GM19395 (cell line): ENCODE measurements around the gene TMEM239.
"Not testable (repeated sequence)": the region's sequence is repeated elsewhere in the genome, so short reads cannot be mapped to it uniquely, and the experiment has no call there.

Experiments
- ATAC-seq: cut with Tn5 transposase; IDR thresholded peaks from one replicate; pipeline ENCODE4 v1.9.1; 2021; ENCODE audit warnings: mild to moderate bottlenecking, moderate library complexity; ENCODE audit not compliant: unreplicated experiment

The TMEM239 gene

DNA sequence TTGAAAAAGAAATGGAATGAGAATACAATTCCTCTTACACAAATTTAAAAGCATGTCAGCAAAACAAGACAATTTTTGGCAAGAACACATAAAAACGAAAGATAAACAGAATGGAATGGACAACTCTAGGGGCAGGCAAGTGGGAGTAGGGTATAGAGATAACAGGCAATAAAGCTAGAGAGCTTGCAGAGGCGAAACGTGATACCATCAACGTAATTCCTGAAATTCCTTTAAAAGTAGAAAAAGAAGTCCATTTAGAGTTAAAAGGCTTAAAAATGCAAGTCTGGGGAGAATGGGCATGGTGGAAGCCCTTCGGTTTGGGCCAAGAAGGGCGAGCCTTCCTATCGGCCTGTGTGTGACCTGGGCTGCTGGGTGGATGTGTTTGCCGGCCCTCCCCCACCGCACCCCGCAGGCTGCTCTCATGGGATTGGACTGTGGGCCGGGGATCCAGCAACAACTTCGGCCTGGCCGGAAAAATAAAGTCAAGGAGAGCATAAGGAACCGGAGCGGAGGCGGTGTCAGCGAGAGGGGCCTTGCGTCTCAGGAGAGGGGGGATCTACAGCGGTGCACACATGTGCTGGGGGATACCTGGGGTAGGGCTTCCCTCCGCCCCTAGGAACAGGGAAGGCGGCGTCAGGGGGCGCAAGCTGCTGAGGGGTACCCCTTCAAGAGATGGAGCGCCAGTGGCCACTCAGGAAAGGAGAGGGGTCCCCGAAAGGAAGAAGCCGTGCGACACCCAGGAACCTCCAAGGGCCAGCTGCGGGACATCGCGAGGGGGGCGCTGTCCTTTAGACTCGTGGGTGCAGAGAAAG lies 4.1 kb downstream of the TMEM239 start:
- no peak for ATAC-seq

DNA sequence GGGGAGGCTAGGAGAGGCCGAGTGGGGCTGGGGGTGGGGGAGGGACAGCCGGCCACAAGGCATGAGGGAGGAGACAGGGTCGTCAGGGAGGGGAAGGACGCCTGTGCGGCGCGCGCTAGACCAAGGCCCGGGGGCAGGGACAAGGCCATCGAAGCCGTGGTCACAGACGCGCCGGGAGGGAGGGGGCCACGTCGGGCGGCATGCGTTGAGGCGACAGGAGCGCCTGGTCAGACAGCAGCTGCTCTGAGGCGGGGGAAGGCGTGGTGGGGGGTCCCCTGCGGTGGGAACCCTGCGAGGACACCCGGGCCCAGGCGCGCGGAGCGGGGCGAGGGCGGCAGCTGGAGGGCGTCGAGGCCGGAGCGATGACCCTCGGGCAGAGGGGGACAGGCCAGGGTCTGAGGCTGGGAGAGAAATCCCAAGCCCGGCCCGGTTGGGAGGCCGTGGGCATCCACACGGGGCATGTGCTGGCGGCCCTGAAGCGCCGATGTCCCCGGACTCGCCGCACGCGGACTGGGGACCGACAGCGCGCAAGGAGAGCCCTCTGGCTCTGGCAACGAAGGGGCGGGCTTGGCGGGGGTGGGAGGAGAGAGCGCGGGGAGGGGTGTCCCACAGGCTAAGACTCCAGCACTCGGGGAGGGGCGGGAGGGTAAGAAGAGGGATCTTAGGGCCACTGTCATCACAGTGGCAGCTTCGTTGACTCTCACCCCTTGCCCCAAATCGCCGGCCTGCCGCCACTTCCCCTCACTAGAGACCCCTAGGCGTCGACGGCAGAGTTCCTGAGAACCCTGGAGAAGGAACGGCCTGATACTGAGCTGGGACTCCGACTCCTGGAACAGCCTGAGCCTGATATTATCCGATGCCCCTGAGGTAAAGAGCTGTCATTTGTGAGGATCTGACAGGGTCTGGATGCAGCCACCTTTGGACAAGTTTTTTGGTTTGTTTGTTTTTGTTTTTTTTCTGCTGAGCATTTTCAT lies 5.0 kb downstream of the TMEM239 start:
- no peak for ATAC-seq

GRCh38 chr20:2822073-2822472 lies 5.9 kb downstream of the TMEM239 start:
- no peak for ATAC-seq

GRCh38 chr20:2825761-2826160 lies 9.6 kb downstream of the TMEM239 start:
- ATAC-seq, result no peak

GRCh38 chr20:2826655-2827054 lies 10.5 kb downstream of the TMEM239 start:
- ATAC-seq, result no peak

- ATAC-seq, result no peak
Measured at GRCh38 chr20:2829376-2829775, 13.2 kb downstream of the TMEM239 start.

GRCh38 chr20:2831206-2831605 lies 15.0 kb downstream of the TMEM239 start:
- not testable (repeated sequence) for ATAC-seq

- ATAC-seq, result no peak
Measured at GRCh38 chr20:2833761-2834160, 17.6 kb downstream of the TMEM239 start.

- no peak for ATAC-seq
Measured at GRCh38 chr20:2834401-2835110, 18.4 kb downstream of the TMEM239 start.

DNA sequence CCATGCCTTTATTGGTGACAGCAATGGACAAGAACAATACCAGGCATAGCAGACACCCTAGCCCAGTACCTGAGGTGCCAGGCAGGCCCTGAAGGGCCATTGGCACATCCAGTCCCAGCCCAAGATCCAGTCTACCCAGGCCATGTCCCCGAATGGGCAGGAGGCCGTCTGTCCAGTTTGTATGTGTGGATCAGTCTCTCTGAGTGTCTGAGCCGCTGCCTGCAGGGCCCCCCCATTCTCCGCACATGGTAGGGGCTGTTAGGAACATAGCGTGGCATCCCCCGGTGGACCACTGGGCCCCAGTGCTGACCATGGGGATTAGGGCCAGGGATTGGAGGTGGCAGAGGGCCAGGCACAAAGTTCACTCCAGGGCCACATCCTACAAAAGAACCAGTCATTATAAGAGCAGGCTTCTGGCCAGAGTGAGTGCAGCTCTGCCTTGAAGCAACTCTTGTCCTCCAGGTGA lies 19.2 kb downstream of the TMEM239 start:
- no peak for ATAC-seq

DNA sequence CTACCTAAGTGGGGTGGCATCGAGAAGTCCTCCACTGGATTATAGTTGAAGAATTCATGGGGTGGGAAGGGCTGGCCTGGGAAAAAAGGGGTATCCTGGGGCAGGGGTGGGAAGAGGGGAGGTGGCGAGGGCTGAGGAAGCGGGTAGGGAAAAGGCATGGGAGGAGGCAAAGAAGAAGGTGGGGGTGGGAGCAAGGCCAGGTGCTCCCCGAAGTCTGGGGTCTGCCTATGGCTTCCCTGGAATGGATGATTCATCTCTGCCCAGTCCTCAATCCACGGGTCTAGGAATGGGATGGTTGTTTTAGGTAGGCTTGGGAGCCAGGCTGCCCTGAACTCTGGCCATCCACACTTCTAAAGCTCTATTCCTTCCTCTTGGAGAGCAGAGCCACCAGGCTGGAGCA lies 19.9 kb downstream of the TMEM239 start:
- no peak for ATAC-seq

DNA sequence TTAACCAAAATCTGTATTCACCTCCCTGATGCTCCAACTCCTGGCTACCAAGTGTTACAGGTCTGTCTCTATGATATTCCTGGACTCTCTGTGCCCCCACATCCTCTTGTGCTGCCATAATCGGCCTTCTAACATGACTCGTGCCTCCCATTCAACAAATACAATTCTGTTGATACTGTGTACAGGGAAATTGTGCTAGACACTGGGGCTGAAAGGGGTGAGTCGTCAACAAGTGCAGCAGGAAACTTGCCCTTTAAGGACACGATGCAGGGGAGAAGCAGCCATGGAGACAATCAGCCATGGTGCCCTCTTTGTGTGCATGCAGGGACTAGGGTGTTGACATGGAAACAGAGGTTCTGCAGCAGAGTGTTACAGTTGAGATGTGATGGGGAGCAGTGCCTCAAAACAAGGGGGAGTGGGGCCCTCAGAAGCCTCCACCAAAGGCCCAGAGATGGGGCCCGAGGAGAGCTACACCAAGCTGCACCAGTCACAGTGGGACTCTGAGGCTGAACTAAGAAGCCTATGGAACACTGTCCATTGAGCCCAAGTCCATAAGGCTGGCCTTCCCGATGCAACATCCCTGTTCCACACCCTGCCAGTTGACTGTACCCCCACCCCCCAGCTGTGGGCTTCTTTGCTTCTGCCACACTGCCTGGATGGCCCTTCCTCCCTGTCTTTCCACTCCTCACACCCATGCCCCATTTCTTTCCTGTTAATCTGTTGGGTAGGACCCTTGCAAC lies 21.2 kb downstream of the TMEM239 start:
- ATAC-seq, result no peak

- no peak for ATAC-seq
Measured at GRCh38 chr20:2838170-2838797, 22.1 kb downstream of the TMEM239 start.

- ATAC-seq, result no peak
Measured at GRCh38 chr20:2838847-2839671, 22.9 kb downstream of the TMEM239 start.

GRCh38 chr20:2839732-2840137 lies 23.6 kb downstream of the TMEM239 start:
- ATAC-seq, result no peak

DNA sequence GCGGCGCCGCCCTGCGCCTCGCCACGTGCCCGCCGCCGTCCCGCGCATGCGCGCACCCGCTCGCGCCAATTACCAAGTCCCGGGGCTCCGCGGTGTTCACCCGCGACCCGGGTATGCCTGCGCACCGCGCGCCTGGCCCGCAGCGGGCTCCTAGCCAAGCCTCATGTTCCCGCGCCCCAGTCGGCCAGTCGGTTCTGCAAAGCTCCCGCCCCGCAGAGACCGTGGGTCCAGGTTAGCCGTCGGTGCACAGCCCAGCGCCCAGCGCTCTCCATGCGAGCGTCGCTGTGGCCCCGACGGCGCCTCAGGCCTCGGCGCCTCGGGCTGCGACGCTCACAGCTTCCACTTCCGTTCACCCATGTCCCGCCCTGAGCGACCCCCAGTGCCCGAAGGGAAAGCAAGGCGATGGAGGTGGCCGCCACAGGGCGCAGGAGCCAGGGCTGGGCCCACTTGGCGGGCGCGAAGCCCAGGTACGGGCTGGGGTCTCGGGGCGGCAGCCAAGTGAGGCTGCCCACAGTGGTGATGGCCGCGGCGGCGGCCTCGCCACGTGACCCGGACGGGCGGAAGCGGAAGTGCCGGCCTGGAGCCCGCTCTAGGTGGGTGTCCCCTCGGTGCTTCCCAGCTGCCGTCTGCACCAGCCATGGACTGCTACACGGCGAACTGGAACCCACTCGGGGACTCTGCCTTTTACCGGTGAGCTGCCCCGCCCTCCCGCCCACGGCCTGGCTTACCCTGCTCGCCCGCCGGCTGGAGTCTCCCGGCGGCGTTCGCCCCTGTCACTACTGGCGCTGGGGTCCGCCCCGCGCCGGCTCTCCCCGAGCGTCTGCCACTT lies 24.2 kb downstream of the TMEM239 start, which contains the start of the genes PCED1A and VPS16:
PCED1A (minus strand) TSS at position 518 of the 829 bp plus-strand sequence. CDS start 743 bp downstream, outside the sequence.
VPS16 (plus strand) TSS at position 608 of the 829 bp plus-strand sequence; CDS start at position 638, 30 bp downstream.
- ATAC-seq, result peak; percentile 92

DNA sequence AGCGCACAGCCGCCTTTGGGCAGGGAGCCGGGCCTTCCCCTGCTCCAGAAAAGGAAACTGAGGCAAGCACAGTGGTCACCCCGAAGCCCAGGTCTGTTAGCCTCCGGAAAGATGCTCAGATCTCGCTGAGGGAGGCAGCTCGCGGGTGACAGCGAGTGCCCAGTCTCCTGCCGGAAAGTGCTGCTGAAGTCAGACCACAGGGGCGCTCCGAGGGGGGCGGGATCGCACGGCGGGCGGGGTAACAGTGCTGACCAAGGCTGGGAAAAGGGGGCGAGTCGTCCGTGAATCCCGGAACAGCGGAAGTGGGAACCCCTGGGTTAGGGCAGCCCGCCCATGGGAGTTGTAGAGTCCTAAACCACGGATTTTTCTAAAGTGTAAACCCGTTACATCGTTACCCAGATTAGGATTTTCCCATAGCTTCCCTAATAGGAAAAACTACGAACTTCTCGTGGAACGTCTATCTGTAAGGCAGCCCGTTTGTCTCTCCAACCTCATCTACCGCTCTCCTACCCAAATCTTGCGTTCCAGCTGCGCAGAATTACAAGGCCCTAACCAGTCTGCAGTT lies 24.9 kb downstream of the TMEM239 start:
- peak; percentile 43 for ATAC-seq
